Umbilical cord (tissue), 2 donors: Measurements from ENCODE around the gene HHAT. TPM values are rescaled to one million over a fixed set of nuclear protein-coding genes. Genes with fewer than 3 reads are reported as not detected.

ENCODE experiments used
- DNase-seq: peaks from one replicate; pipeline ENCODE4 v3.0.0-alpha.2; 2015; ENCODE audit warnings: low spot score
- total RNA-seq: library from RNA; depleted of rRNA; stranded (reverse); fragments of >200 nt; gene quantifications from one replicate; pipeline ENCODE4 v1.2.3, GENCODE V29; 2014; ENCODE audit warnings: low replicate concordance; ENCODE audit not compliant: insufficient read depth

Gene HHAT
- total RNA-seq, 1 donor from 2014 or later: 6.3 TPM

- DNase-seq: no peak
Measured at GRCh38 chr1:210683403-210684047, 354.8 kb downstream of the HHAT start.

GRCh38 chr1:210684466-210685294 lies 356.0 kb downstream of the HHAT start:
- DNase-seq: no peak

GRCh38 chr1:210685295-210685650 lies 356.6 kb downstream of the HHAT start:
- DNase-seq: no peak

GRCh38 chr1:210686841-210687240 lies 358.1 kb downstream of the HHAT start:
- no peak for DNase-seq

- DNase-seq: no peak
Measured at GRCh38 chr1:210687582-210688279, 359.0 kb downstream of the HHAT start.

GRCh38 chr1:210688512-210689234 lies 360.0 kb downstream of the HHAT start:
- no peak for DNase-seq

GRCh38 chr1:210689826-210690225 lies 361.1 kb downstream of the HHAT start:
- no peak for DNase-seq

GRCh38 chr1:210690236-210690635 lies 361.5 kb downstream of the HHAT start:
- DNase-seq: no peak

- peak; percentile 55 for DNase-seq
Measured at GRCh38 chr1:210691039-210691610, 362.4 kb downstream of the HHAT start.

GRCh38 chr1:210692796-210693195 lies 364.1 kb downstream of the HHAT start:
- no peak for DNase-seq

GRCh38 chr1:210695026-210695425 lies 366.3 kb downstream of the HHAT start:
- no peak for DNase-seq

GRCh38 chr1:210696709-210697108 lies 368.0 kb downstream of the HHAT start:
- peak; percentile 21 for DNase-seq

- no peak for DNase-seq
Measured at GRCh38 chr1:210697185-210697584, 368.5 kb downstream of the HHAT start.

GRCh38 chr1:210698661-210699060 lies 370.0 kb downstream of the HHAT start:
- no peak for DNase-seq

GRCh38 chr1:210700083-210700482 lies 371.4 kb downstream of the HHAT start:
- DNase-seq: no peak

- DNase-seq: no peak
Measured at GRCh38 chr1:210700511-210700910, 371.8 kb downstream of the HHAT start.

- peak; percentile 82 for DNase-seq
Measured at GRCh38 chr1:210702506-210702905, 373.8 kb downstream of the HHAT start.

- no peak for DNase-seq
Measured at GRCh38 chr1:210703593-210703992, 374.9 kb downstream of the HHAT start.

GRCh38 chr1:210705086-210705485 lies 376.4 kb downstream of the HHAT start:
- DNase-seq: peak; percentile 64

- no peak for DNase-seq
Measured at GRCh38 chr1:210706246-210706645, 377.5 kb downstream of the HHAT start.
